ENCODE results near the gene ACACB. TPM values are rescaled to one million over a fixed set of nuclear protein-coding genes. Genes with fewer than 3 reads are reported as not detected.

ACACB gene
- total and polyA plus RNA-seq, 2 donors (not counting 3 experiments of a cell fraction or from before 2014, with no cell fraction given): 1.3 to 5.7 TPM

- FAIRE-seq: no peak
- intact Hi-C loops (cut with micrococcal nuclease): loop anchor here (1.0 kb wide), 1 partner anchor 42 kb away; no protein-coding TSS in a partner anchor
- H3K9ac ChIP-seq (replicated peaks; ENCODE audit: extremely low read depth, insufficient read depth, low read length): no peak overlapping the region
- DNase-seq (ENCODE audit: low read depth, low spot score): no peak
- H3K4me1 ChIP-seq (ENCODE audit: control insufficient read depth, extremely low read depth, insufficient read depth, low read length): no peaks in the 10 kb centered on the region
- no peaks in the 10 kb centered on the region for H3K9me3 ChIP-seq (replicated peaks; ENCODE audit: control insufficient read depth, insufficient read depth, low read length)
- no peak overlapping the region for H3K4me2 ChIP-seq (ENCODE audit: insufficient read depth, low read length)
- no peaks in the 10 kb centered on the region for H3K79me2 ChIP-seq (ENCODE audit: control insufficient read depth, insufficient read depth, low read length)
- H3K36me3 ChIP-seq (ENCODE audit: control insufficient read depth in 2 of 2, extremely low read depth in 1 of 2, insufficient read depth in 2 of 2, low read length in 2 of 2): no peaks in the 10 kb centered on the region
- no peak overlapping the region for H3K4me3 ChIP-seq (replicated peaks in 1 of 3; ENCODE audit: insufficient read depth in 1 of 3, low read depth in 1 of 3, low read length in 3 of 3)
- TF ChIP-seq GATA2 (IDR thresholded peaks at IDR 0.05; ENCODE audit: insufficient read depth, insufficient read length, low read depth, low read length): no peak
- TF ChIP-seq CTCF (IDR thresholded peaks at IDR 0.05; ENCODE audit: extremely low read depth in 1 of 2, insufficient read depth in 1 of 2, low read depth in 1 of 2, low read length in 2 of 2): no peak
- no peak for TF ChIP-seq JUN (IDR thresholded peaks at IDR 0.05; ENCODE audit: borderline replicate concordance, insufficient read depth, insufficient read length, low read depth)
- no peak for TF ChIP-seq EZH2 (IDR thresholded peaks at IDR 0.05; ENCODE audit: borderline replicate concordance, low read depth, low read length, severe bottlenecking)
- no peak for TF ChIP-seq FOS (IDR thresholded peaks at IDR 0.05; ENCODE audit: borderline replicate concordance, insufficient read depth, low read length)
- TF ChIP-seq POLR2A (IDR thresholded peaks at IDR 0.05; ENCODE audit: low read depth, low read length): no peak
- TF ChIP-seq MAX (IDR thresholded peaks at IDR 0.05; ENCODE audit: insufficient read depth, insufficient read length): no peak
- no peak for TF ChIP-seq POLR2AphosphoS5 (IDR thresholded peaks at IDR 0.05; ENCODE audit: insufficient read depth, low read depth, low read length)
- TF ChIP-seq MYC (IDR thresholded peaks at IDR 0.05; ENCODE audit: low read depth, low read length): no peak
- no peak overlapping the region for H3K27ac ChIP-seq (ENCODE audit: insufficient read depth, low read depth, low read length)
- ChIA-PET CTCF (no interaction called here), POLR2A (no interaction called here)
- H2AFZ ChIP-seq (ENCODE audit: low read depth, low read length): no peak overlapping the region
- H3K27me3 ChIP-seq (ENCODE audit: control insufficient read depth in 2 of 2, insufficient read depth in 2 of 2, low read length in 2 of 2): peaks cover 3 to 7% of the 10 kb centered on the region in 2 experiments
- BruUV-seq (replicated peaks): no TSS peak
- H3K9me1 ChIP-seq (replicated peaks; ENCODE audit: control insufficient read depth, extremely low read depth, insufficient read depth, low read length): no peaks in the 10 kb centered on the region
- dilution Hi-C loops (cut with MboI; ENCODE audit: extremely low pct_ligation_motif_present, low sequenced_read_pairs): no loop called here
- H4K20me1 ChIP-seq (replicated peaks; ENCODE audit: control insufficient read depth, extremely low read depth, insufficient read depth, low read length): no peaks in the 10 kb centered on the region
Measured at GRCh38 chr12:109294286-109294796, 178.0 kb downstream of the ACACB start.

Data from endothelial cell of umbilical vein (primary cell).